B cell (primary cell): ENCODE data around the gene NSDHL. TPM values are rescaled to one million over a fixed set of nuclear protein-coding genes. Genes with fewer than 3 reads are reported as not detected.

ENCODE experiments used
- ATAC-seq: fragments of 200-7000 bp; cut with Tn5 transposase; one replicate; pipeline ENCODE4 v1.10.0; 2021; ENCODE audit warnings: low read depth, mild to moderate bottlenecking, moderate number of reproducible peaks, moderate library complexity
- CTCF ChIA-PET: fragments of 350-600 bp; sonication (Branson Sonifier 250); formaldehyde crosslinking; loops from one replicate; lab custom pipeline; 2021; ENCODE audit warnings: antibody characterized with exemption, inconsistent platforms; lab: Charles Lee
- POLR2A ChIA-PET: fragments of 350-600 bp; sonication (Branson Sonifier 250); formaldehyde crosslinking; loops from one replicate; lab custom pipeline; 2021; ENCODE audit warnings: antibody characterized with exemption; lab: Charles Lee
- DNase-seq: peaks from one replicate; pipeline ENCODE4 v3.0.0; 2013
- H2AFZ ChIP-seq: 2 replicates; pipeline ENCODE4 v1.6.1; 2012; ENCODE audit warnings: mild to moderate bottlenecking, low read depth, low read length; ENCODE audit not compliant: insufficient read depth, poor library complexity, severe bottlenecking
- H3K27ac ChIP-seq, 2 donors: 1 replicate in 1 of 2; 2 replicates in 1 of 2; pipeline ENCODE4 v1.5.1; 2012 to 2013; ENCODE audit warnings: low read length in 2 of 2, mild to moderate bottlenecking in 2 of 2, moderate library complexity in 1 of 2
- H3K27me3 ChIP-seq, 4 experiments: fragments of 200-600 bp in 1 of 4; sonication (generic) in 1 of 4; replicated peaks in 1 of 4; 1 replicate in 2 of 4; 2 replicates in 2 of 4; pipeline versions ENCODE4 v1.6.1 to v1.7.0; 2013 to 2016; ENCODE audit warnings: low read length in 3 of 4, mild to moderate bottlenecking in 2 of 4, mixed read lengths in 1 of 4, moderate library complexity in 1 of 4; ENCODE audit not compliant: insufficient read depth in 4 of 4, control insufficient read depth in 3 of 4; ENCODE audit errors: control extremely low read depth in 1 of 4
- H3K36me3 ChIP-seq, 2 experiments: replicated peaks in 1 of 2; 1 replicate in 1 of 2; 2 replicates in 1 of 2; pipeline versions ENCODE4 v1.6.1 to v1.7.1; 2013; ENCODE audit warnings: low read length in 1 of 2; ENCODE audit not compliant: insufficient read depth in 2 of 2, control insufficient read depth in 1 of 2; ENCODE audit errors: control extremely low read depth in 1 of 2, extremely low read depth in 1 of 2
- H3K4me1 ChIP-seq, 2 donors: fragments of 200-600 bp in 1 of 2; sonication (generic) in 1 of 2; 1 replicate in 1 of 2; 2 replicates in 1 of 2; pipeline versions ENCODE4 v1.5.1 to v1.6.1; 2013 to 2017; ENCODE audit warnings: low read length in 2 of 2; ENCODE audit not compliant: control insufficient read depth in 2 of 2, insufficient read depth in 2 of 2
- H3K4me2 ChIP-seq: replicated peaks from 2 replicates; pipeline ENCODE3; 2012; ENCODE audit warnings: mild to moderate bottlenecking, low read depth, low read length; ENCODE audit not compliant: poor library complexity, severe bottlenecking
- H3K4me3 ChIP-seq, 5 experiments: fragments of 200-600 bp in 1 of 5; sonication (generic) in 1 of 5; 1 replicate in 3 of 5; 2 replicates in 2 of 5; pipeline versions ENCODE4 v1.5.1 to v1.7.0; 2011 to 2016; ENCODE audit warnings: low read length in 4 of 5, mild to moderate bottlenecking in 4 of 5, low read depth in 2 of 5, control low read depth in 1 of 5, moderate library complexity in 1 of 5; ENCODE audit not compliant: insufficient read depth in 1 of 5; ENCODE audit errors: control extremely low read depth in 1 of 5, extremely low read depth in 1 of 5
- H3K79me2 ChIP-seq: fragments of 200-600 bp; sonication (generic); one replicate; pipeline ENCODE4 v1.6.0; 2016; ENCODE audit warnings: low read length; ENCODE audit not compliant: control insufficient read depth, insufficient read depth
- H3K9ac ChIP-seq: fragments of 200-600 bp; sonication (generic); 2 replicates; pipeline ENCODE4 v1.6.1; 2017; ENCODE audit warnings: mild to moderate bottlenecking, low read length, moderate library complexity
- H3K9me3 ChIP-seq, 3 donors: one replicate each; pipeline versions ENCODE4 v1.6.1 to v1.7.1; 2013; ENCODE audit warnings: low read length in 2 of 3; ENCODE audit not compliant: control insufficient read depth in 2 of 3, insufficient read depth in 1 of 3; ENCODE audit errors: control extremely low read depth in 1 of 3
- H4K20me1 ChIP-seq: 2 replicates; pipeline ENCODE4 v1.6.0; 2012; ENCODE audit warnings: mild to moderate bottlenecking, low read length; ENCODE audit not compliant: insufficient read depth, control insufficient read depth, poor library complexity, severe bottlenecking
- H3K27ac Mint-ChIP-seq: one replicate; pipeline ENCODE4 v1.8.0; 2021; ENCODE audit warnings: mixed read lengths
- H3K27me3 Mint-ChIP-seq: one replicate; pipeline ENCODE4 v1.8.0; 2021; ENCODE audit warnings: mixed read lengths
- H3K4me1 Mint-ChIP-seq: one replicate; pipeline ENCODE4 v1.8.0; 2021; ENCODE audit warnings: mixed read lengths
- H3K4me3 Mint-ChIP-seq: one replicate; pipeline ENCODE4 v1.8.0; 2021; ENCODE audit warnings: mixed read lengths
- H3K9me3 Mint-ChIP-seq: one replicate; pipeline ENCODE4 v1.8.0; 2022; ENCODE audit warnings: mixed read lengths; ENCODE audit not compliant: insufficient read depth
- EZH2 ChIP-seq: IDR thresholded peaks from 2 replicates; pipeline ENCODE4 v1.6.1; 2012; ENCODE audit warnings: borderline replicate concordance, low read depth, mild to moderate bottlenecking, moderate library complexity, low read length; ENCODE audit not compliant: insufficient read depth, poor library complexity, severe bottlenecking
- WGBS: methylation state at CpG from one replicate; pipeline ENCODE4 v1.1.5; 2013; ENCODE audit warnings: missing lambda C conversion rate; ENCODE audit not compliant: insufficient coverage; 5-methylcytosine and 5-hydroxymethylcytosine counted together
- intact Hi-C: fragments of 100-400 bp; cut with micrococcal nuclease; formaldehyde crosslinking; loops from one replicate; pipeline ENCODE4 v1.10.0; 2022
- polyA plus RNA-seq: library from polyadenylated mRNA; depleted of rRNA; stranded (reverse); fragments of >200 nt; gene quantifications from 2 replicates; pipeline ENCODE4 v1.2.3, GENCODE V29; 2012
- total RNA-seq, 2 donors: library from RNA; stranded (reverse); fragments of 120-200 nt in 1 of 2; gene quantifications; 1 replicate in 1 of 2; 2 replicates in 1 of 2; pipeline versions ENCODE4 v1.2.3 to v1.2.4, GENCODE V29; 2013 to 2022
- TF ChIP-seq, protein P1 (sequence below): fragments of 200-600 bp; IDR thresholded peaks from one replicate; pipeline ENCODE4 v1.8.0; 2022; ENCODE audit warnings: antibody characterized with exemption, mild to moderate bottlenecking

Gene NSDHL
- total and polyA plus RNA-seq, 2 donors (not counting 1 experiment from before 2014, with no cell fraction given) = 4.9 to 10.3 TPM

DNA sequence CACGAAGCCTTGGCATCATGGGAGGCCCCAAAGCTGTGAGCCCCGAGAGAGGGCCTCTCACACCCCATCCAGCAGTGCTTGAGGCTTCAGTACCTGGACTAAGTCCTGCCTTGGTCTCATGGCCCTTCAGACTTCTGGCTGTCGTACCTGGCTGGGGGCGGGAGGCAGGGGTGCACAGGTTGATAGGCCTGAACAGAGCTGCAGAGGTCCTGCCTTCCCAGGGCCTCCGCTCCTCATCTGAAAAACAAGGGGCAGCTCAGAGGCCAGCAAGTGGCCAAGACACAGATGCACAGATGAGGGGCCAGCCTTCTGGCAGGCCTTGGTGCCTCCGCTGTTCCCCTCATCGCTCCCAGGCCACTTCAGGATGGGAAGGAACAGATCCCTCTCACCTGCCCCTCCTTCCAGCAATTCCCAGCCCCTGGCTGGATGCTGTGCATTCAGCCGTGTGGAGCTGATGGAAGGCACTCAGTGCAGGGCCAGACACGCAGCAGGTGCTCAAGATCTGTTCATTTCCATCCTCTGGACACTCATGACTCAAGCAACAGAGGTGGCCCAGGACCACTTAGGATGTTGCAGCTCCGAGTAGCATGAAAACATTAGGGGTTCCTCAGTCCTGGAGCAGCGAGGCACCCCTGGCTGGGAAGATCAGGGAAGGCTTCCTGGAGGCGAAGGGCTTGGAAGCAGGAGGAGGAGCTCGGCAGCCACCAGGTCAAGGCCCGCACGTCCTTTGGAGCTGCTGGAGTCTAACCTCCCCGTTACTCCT lies 68.4 kb downstream of the NSDHL start:
- Histone ChIP-seq H3K4me2 (no peak overlapping the region), H3K27me3 (peaks cover 0 to 5% (median 0%) of the 10 kb centered on the region in 4 experiments), H3K79me2 (no peaks in the 10 kb centered on the region), H3K9ac (no peak overlapping the region), H3K9me3 (no peaks in the 10 kb centered on the region), H3K27ac (no peak overlapping the region), H3K4me1 (no peaks in the 10 kb centered on the region), H3K4me3 (no peak overlapping the region), H3K36me3 (no peaks in the 10 kb centered on the region), H2AFZ (no peak overlapping the region), H4K20me1 (no peaks in the 10 kb centered on the region)
- WGBS = 86% methylated on average over 8 of the region's 16 CpGs
- no peak for DNase-seq
- no peak overlapping the region for H3K4me3 Mint-ChIP-seq
- ChIA-PET CTCF (no interaction called here), POLR2A (no interaction called here)
- no peak for ATAC-seq
- no peaks in the 10 kb centered on the region for H3K9me3 Mint-ChIP-seq
- H3K4me1 Mint-ChIP-seq = peaks cover 3% of the 10 kb centered on the region
- intact Hi-C loops = no loop called here
- TF ChIP-seq, protein P1, sequence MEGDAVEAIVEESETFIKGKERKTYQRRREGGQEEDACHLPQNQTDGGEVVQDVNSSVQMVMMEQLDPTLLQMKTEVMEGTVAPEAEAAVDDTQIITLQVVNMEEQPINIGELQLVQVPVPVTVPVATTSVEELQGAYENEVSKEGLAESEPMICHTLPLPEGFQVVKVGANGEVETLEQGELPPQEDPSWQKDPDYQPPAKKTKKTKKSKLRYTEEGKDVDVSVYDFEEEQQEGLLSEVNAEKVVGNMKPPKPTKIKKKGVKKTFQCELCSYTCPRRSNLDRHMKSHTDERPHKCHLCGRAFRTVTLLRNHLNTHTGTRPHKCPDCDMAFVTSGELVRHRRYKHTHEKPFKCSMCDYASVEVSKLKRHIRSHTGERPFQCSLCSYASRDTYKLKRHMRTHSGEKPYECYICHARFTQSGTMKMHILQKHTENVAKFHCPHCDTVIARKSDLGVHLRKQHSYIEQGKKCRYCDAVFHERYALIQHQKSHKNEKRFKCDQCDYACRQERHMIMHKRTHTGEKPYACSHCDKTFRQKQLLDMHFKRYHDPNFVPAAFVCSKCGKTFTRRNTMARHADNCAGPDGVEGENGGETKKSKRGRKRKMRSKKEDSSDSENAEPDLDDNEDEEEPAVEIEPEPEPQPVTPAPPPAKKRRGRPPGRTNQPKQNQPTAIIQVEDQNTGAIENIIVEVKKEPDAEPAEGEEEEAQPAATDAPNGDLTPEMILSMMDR = no peak
- TF ChIP-seq EZH2 = no peak
- no peak overlapping the region for H3K27ac Mint-ChIP-seq
- H3K27me3 Mint-ChIP-seq = peaks cover 30% of the 10 kb centered on the region
